HG03469 (cell line): ENCODE results near the gene TOMM34.

ENCODE experiments used
- ATAC-seq: cut with Tn5 transposase; IDR thresholded peaks from one replicate; pipeline ENCODE4 v1.9.1; 2021; ENCODE audit warnings: mild to moderate bottlenecking, moderate library complexity, moderate number of reproducible peaks; ENCODE audit not compliant: unreplicated experiment

Gene TOMM34

DNA sequence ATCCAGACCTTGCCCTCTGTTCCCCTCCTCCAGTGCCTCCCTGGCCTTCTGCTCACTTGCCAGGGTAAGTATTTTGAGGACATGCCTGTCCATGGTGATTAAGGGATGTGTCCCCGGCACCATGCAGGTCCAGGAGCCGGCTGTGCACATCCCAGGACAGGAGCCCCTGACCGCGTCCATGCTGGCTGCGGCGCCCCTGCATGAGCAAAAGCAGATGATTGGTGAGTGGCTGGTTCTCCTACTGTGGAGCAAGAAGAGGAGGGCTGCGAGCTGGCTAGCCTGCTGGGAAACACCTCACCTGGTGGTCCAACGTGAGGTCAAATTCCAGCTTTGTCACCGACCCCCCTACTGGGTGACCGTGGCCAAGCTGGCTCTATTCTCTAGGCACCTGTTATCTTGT, 23.7 kb downstream of the TOMM34 start:
- no peak for ATAC-seq

DNA sequence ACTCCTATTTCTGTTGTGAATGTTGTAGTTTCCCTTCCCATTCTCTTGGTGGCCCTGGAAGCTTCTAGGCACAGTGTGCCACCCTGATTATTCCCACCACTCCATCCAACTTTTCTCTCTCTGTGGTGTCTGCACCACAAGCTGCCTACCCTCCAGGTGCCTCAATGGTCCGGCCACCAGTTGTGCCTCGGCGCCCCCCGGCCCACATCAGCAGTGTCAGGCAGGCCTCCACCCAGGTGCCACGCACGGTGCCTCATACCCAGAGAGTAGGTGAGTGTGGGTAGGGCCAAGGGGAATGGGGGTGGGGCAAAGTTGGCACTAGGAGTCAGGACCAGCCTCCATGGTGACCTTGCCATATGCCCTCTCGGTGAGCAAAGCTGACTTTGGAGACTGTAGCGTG, 27.3 kb downstream of the TOMM34 start:
- ATAC-seq: no peak

DNA sequence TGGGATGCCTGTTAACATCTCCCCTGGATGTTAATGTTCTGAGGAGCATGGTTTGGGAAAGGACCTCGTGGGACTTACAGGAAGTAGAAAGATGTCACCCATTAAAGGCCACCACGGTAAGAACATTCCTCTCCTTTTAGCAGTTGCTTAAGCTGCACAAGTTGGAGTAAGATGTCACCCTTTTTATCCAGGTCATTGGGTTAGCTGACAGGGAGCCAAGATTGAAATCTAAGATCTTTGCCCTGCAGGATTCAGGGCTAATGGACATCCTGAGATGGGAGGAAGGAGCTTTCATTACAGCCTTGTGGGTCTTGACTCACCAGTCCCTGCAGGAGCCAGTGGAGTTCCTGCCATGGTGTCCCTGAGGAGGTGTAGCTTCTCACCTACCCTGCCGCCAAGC, 28.3 kb downstream of the TOMM34 start:
- ATAC-seq: no peak

DNA sequence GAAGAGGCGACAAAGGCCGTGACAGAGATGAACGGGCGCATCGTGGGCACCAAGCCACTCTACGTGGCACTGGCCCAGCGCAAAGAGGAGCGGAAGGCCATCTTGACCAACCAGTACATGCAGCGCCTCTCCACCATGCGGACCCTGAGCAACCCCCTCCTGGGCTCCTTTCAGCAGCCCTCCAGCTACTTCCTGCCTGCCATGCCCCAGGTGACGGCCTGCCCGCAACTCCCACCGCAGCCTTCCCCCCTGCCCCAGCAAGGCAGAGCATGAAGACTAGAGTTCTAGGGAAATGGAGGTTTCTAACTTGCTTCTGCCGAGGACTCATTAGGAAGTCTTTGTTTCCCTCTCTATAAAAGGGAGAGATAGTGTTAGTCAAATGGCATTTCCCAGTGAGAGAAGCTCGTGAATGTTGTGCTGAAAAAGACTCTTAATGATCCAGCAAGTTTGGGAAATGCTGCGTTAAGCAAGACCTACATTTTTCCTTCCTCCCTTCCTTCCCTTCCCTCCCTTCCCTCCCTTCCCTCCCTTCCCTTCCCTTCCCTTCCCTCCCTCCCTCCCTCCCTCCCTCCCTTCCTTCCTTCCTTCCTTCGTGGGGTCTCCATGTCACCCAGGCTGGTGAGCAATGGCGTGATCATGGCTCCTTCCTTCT, 29.6 kb downstream of the TOMM34 start:
- no peak for ATAC-seq

DNA sequence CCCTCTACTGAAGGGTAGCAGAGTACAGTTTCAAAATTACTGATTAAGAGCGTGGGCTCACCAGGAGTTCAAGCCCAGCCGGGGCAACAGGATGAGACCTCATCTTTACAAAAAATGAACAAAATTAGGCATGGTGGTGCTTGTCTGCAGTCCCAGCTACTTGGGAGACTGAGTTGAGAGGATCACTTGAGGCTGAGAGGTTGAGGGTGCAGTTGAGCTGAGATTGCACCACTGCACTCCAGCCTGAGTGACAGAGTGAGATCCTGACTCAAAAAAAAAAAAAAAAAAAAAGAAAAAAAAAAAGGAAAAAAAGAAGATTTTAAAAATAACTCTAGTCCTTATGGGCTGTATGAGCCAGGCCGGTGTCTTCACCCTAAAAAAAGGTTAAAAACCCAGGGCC, 31.6 kb downstream of the TOMM34 start:
- no peak for ATAC-seq

DNA sequence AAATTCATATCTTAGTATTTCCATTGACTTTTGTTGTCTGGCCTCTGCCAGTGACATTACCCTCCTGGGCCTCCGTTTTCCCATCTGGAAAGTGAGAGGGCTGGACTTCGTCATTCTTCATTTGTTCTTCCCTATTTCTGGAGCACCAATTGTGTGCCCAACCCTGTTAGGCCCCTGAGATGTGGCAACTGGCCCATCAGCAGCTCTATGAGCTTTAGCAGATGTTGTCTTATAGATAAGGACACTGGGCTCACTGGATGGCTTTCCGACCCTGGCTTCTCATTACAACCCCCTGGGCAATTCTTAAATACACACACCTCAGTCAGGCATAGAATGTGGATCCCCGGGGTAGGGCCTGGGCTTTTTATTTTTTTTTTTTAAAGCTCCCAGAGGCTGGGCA, 35.7 kb downstream of the TOMM34 start:
- no peak for ATAC-seq

DNA sequence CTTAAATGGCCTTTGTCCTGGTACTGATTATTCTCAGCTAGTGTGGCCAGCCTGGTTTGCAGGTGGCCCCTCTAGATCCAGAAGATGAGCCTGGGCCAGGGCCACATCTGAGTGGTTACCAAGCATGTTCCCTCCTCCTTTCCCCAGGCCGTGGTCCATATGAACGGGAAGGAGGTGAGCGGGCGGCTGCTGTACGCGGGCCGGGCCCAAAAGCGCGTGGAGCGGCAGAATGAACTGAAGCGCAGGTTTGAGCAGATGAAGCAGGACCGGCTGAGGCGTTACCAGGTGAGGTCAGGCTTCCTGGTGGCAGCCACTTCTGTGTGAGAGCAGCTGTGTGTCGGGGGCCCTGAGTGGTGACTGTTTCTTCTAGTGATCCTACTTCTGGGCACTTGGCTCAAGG, 38.8 kb downstream of the TOMM34 start:
- no peak for ATAC-seq

DNA sequence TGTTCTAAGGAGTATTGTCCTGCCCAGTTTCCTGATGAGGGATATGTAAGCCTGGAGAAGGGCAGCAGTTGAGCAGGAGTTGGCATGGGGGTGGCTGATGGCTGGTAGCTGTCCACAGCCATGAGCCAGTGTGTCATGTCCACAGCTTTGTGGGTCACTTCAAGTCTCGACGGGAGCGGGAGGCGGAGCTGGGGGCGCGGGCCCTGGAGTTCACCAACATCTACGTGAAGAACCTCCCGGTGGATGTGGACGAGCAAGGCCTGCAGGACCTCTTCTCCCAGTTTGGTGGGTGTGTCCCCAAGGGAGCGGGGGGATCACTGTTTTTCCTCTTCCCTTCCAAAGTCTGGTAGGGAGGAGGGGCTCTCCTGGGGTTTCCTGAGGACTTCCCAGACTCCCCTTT, 41.4 kb downstream of the TOMM34 start:
- no peak for ATAC-seq

DNA sequence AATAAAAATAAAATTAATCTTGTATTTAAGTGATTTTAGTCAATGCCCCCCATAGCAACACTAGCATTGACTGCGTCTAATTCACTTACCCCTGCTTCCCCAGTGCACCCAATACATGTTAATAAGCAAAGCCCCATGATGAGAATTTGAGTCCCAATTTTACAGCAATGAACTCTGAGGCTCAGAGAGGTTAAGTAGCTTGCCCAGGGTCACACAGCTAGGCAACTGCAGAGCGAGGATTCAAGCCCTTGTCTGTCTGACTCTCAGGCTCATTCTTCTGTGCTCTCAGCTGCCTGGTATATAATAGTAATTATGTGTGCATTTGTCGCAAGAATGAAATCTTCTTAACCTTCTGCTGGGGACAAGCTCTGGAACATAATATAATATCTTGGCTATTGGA, 41.9 kb downstream of the TOMM34 start:
- ATAC-seq: no peak

DNA sequence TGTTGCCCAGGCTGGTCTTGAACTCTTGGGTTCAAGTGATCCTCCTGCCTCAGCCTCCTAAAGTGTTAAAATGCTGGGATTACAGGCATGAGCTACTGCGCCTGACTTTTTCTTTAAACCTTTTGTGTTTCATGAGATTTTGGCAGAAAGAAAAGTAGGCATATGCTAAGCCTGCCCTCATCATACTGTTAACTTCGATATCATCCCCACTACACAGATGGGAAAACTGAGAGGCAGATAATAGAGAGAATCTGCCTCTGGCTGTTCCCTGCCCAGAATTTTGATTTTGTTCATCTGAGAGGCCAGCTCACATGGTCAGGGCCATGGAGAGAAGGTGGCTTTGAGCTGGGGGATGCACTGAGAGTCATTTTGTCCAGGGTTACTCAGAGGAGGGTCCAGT, 42.8 kb downstream of the TOMM34 start:
- ATAC-seq: no peak

DNA sequence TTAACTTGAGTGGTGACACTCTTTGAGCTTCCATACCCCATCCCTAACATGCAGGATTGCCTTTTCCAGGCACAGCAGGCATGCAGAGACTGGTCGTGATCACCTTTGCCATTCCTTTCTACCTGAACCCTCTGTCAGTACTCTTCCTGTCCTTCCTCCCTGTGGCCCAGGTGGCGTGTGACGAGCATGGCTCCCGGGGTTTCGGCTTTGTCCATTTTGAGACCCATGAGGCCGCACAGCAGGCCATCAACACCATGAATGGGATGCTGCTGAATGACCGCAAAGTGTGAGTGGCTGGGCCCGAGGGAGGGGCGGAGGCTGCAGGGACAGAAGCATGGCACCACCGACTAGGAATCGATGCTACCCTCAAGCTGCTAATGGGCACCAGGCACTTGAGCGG, 43.6 kb downstream of the TOMM34 start:
- no peak for ATAC-seq

DNA sequence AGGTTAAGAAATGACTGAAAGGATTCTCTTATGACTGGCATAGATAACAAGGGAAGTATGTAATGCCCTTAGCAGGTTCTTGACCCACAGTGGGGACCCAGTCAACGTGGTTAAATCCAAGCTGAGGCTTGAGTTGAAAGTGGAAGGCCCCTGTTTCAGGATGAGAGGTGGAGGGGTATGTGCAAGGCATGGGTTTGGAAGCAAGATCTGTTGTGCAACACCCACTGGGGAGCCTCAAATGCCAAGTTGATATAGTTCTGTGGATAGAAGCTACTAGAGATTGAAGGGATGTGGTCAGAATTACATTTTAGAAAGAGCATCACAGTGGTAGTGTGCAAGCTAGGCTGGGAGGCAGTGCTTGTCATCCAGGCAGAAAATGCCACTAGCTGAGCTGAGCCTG, 45.3 kb downstream of the TOMM34 start:
- ATAC-seq: no peak

DNA sequence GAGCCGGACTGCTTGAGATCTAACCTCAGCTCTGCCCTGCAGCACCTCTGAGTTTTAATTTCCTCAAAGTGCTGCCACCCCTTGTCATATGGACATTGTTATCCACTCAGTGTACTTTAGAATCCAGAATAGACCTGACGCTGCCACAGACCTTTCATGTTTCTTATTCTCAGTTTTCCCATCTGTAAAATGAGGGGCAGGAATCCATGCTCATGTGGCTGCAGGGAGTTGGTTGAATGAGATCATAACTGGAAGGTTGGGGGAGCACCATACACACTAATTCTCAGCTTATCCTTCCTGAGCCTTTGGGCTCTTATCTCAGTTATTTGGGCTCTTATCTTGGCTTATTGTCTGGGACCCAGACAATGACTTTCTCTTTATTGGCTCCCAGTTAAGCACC, 48.0 kb downstream of the TOMM34 start:
- no peak for ATAC-seq

DNA sequence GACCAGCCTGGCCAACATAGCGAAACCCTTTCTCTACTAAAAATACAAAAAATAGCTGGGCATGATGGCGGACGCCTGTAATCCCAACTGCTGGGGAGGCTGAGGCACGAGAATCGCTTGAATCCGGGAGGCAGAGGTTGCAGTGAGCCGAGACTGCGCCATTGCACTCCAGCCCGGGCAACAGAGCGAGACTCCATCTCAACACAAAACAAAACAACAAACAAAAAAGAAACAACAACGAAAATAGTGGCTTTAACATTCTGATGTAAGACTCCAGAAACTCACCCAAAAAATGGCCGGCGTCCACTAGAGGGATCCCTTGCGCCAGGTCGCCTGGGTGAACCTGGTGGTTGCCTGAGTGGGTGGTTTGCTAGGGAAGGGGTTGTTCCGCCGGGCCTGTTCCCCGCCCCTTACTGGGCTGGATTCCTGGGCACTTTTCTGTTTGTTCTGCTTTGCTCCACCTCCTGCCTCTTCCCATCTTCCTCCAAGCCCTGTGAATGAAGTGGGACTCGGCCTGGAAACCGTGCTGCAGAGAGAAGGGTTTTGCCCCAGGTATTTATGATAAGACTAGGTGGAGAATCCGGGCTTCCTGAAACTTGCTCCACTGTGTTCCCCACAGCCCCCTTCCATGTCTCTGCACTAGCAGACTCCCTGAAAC, 48.8 kb downstream of the TOMM34 start:
- ATAC-seq: no peak

DNA sequence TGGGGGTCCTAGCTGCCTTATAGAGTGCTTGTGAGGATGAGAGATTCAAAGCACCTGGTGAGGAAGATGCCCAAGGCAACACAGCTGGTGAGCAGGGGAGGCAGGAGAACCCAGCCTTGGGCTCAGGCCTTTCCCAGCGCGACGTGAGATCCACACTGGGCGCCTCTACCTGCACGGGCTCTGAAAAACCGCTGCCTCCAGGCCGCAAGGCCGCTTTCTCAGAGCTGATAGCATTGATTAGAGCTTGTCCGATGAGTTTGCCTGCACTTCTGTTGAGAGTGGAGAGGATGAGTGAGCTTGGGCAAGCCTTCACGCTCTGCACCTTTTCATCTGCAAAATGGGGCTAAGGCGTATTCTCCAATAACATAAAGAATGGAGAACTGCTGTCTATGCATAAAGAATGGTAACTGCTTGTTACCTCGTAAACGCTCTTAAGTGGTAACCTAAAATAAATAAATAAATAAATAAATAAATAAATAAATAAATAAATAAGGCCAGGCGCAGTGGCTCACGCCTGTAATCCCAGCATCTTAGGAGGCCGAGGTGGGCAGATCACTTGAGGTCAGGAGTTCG, 49.4 kb downstream of the TOMM34 start:
- ATAC-seq: no peak

DNA sequence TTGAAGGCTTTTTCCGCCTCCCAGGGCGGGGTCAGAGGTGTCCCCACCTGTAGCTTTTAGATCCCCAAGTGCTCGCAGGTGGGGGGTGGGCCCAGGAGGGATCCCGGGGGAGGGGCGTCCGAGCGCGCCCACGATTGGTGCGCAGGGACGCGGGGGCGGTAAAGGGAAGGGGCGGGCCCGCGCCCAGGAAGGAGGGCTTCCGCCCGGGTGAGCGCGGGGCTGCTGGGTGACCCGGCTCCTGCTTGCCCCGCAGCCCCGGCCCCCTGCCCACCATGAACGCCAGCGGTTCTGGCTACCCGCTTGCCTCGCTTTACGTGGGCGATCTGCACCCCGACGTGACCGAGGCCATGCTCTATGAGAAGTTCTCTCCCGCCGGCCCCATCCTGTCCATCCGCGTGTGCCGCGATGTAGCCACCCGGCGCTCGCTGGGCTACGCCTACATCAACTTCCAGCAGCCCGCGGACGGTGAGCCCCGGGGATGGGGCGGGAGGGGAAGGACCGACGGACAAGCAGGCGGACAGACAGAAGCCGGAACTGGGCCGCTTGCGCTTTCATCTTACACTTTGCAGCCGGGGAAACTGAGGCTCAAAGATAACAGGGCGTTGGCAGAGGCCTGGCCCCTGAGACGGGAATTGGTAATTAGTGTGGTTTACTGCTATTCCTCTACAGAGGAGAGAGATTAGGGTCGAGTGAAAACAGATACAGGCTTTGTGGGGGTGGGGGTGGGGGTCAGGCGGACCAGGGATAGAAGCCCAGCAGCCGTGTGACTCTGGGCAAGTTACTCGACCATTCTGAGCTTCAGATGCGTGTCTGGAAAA, 50.1 kb downstream of the TOMM34 start, which contains the start of gene PABPC1L:
Gene PABPC1L (plus strand): TSS at position 189 of the 818 bp plus-strand sequence. CDS start 84 bp downstream, at position 273.
- ATAC-seq: peak; percentile 50

DNA sequence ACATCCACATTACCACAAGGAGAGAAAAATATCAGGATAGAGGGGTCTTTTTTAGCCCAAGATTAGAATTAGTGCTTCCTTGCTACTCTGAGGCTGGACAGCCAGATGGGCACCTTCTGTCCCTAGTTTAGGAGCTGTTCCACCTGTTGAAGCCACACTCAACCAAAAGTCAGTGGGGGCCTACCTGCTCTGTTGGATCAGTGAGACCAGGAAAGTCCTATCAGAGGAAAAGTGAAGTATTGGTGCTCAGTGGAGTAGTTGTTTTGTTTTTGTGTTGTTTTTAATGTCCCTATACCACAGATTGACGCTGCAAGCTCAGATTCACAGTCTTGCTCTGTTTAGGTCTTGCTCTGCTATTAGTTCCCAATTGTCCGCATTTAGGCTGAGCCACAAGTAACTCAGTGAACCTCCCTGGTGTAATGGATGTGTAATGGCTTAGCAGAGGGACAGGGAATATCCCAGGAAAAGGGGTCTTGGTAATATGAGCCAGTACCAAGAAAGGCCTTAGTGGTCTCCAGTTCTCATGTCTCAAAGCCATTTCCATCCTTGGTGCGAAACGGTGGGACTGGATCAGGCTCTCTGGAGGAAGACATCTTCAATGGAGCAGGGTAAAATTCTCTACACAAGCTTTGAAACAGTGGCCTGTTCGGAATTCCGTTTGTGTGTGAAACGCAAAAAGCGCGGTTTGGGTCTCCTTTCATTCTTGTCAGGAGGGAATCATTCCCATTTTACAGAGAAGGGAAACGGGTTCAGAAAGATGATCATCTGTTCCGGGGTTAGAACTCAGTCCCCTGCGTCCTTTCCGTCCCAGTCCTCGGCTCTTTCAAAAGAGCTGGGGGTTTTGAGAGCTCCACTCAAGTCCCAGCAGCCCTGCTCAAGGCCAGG, 51.0 kb downstream of the TOMM34 start:
- ATAC-seq: no peak

DNA sequence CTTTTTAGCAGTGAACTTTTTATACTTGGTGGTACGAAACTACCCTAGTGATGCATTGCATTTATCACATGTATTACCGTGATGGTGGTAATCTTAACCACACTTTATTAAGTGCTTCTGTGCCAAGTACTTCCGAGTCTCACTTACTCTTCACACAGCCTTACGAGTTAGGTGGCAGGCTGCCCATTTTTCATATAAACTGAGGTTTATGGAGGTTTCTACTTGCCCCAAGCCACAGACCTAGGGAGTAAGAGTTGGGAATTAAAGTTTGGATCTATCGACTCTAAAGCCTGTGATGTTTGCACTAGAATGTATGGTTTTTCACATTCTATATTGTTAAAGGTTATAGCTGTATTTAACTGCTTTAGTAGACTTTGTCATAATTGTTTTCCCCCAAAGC, 55.8 kb downstream of the TOMM34 start:
- no peak for ATAC-seq

DNA sequence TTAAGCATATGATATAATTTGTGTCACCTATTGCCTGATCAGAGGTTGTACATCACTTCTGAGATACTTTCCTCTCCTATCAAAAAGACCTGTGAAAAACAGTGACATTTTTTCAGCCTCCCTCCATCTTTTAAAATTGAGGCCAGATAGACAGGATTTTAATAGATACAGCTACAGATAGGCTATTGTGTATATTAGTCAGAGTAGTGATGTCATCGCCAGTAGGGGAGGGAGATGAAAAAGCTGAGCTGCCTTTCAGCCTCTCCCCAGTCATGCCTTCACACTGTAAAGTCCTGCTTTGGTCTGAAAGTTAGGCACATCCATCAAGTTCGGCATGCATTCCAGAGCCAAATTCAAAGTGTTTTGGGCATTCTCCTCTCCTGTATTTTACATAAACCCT, 58.2 kb downstream of the TOMM34 start:
- no peak for ATAC-seq

DNA sequence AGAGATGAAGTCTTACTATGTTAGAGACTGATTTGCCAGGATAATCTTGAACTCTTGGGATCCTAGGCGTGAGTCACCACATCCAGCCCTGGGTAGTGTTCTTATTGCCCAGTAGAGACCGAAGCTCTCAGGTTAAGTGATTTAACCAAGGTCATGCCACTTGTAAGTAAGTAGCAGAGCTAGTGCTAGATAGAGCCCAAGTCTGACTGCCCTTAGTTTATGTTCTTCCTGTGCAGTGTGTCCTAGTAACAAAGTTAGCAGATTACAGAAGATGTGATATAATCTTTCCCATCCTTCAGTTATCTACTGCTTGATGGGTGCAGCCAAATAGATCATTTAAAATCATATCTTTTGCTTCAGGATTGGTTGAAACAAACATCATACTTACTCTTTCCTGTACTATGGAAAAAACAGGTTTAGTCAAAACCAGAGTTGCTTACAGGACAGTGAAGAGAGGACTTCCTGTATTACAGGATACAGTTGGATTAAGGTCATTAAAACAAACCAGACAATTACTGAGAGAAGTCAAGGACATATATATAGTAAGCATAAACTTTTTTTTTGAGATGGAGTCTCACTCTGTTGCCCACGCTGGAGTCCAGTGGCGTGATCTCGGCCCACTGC, 59.9 kb downstream of the TOMM34 start:
- no peak for ATAC-seq
